ENCODE measurements around the gene ELMO3.
A peak's percentile ranks its signal among the peaks of the same experiment; 100 is the strongest.

Gene ELMO3

GRCh38 chr16:67164599-67165061 is 34.3 kb upstream of the ELMO3 start, which contains the start of gene HSF4:
Gene HSF4, plus strand, starts transcription at chr16:67164745. Its CDS starts 67 bp downstream, at chr16:67164812.
- no peak for DNase-seq (ENCODE audit: low read depth in 2 of 2)

- no peak for DNase-seq (ENCODE audit: low read depth in 2 of 2)
Measured at GRCh38 chr16:67165121-67166078, 33.5 kb upstream of the ELMO3 start.

GRCh38 chr16:67166110-67166547 is 32.8 kb upstream of the ELMO3 start:
- DNase-seq (ENCODE audit: low read depth in 2 of 2): no peak

GRCh38 chr16:67166598-67167168 is 32.2 kb upstream of the ELMO3 start:
- DNase-seq (ENCODE audit: low read depth in 2 of 2): no peak

GRCh38 chr16:67167588-67167987 is 31.3 kb upstream of the ELMO3 start:
- DNase-seq (ENCODE audit: low read depth in 2 of 2): no peak

GRCh38 chr16:67169011-67169451 is 29.9 kb upstream of the ELMO3 start:
- DNase-seq (ENCODE audit: low read depth in 2 of 2): no peak

GRCh38 chr16:67169642-67170167 is 29.2 kb upstream of the ELMO3 start:
- no peak for DNase-seq (ENCODE audit: low read depth in 2 of 2)

- peak in 1 of 2 donors; percentile 60 for DNase-seq (ENCODE audit: low read depth in 2 of 2)
Measured at GRCh38 chr16:67170168-67170948, 28.6 kb upstream of the ELMO3 start, which contains the start of gene NOL3. Gene NOL3, plus strand, starts transcription at chr16:67170538.

- no peak for DNase-seq (ENCODE audit: low read depth in 2 of 2)
Measured at GRCh38 chr16:67170949-67171649, 27.8 kb upstream of the ELMO3 start.

- DNase-seq (ENCODE audit: low read depth in 2 of 2): no peak
Measured at GRCh38 chr16:67173323-67173722, 25.6 kb upstream of the ELMO3 start.

- DNase-seq (ENCODE audit: low read depth in 2 of 2): no peak
Measured at GRCh38 chr16:67173808-67174705, 24.9 kb upstream of the ELMO3 start.

GRCh38 chr16:67174706-67175231 is 24.2 kb upstream of the ELMO3 start:
- no peak for DNase-seq (ENCODE audit: low read depth in 2 of 2)

GRCh38 chr16:67176662-67177061 is 22.3 kb upstream of the ELMO3 start:
- no peak for DNase-seq (ENCODE audit: low read depth in 2 of 2)

- DNase-seq (ENCODE audit: low read depth in 2 of 2): no peak
Measured at GRCh38 chr16:67177743-67178699, 20.9 kb upstream of the ELMO3 start.

GRCh38 chr16:67179421-67180080 is 19.4 kb upstream of the ELMO3 start:
- no peak for DNase-seq (ENCODE audit: low read depth in 2 of 2)

- no peak for DNase-seq (ENCODE audit: low read depth in 2 of 2)
Measured at GRCh38 chr16:67180166-67180565, 18.8 kb upstream of the ELMO3 start.

GRCh38 chr16:67181346-67181745 is 17.6 kb upstream of the ELMO3 start:
- no peak for DNase-seq (ENCODE audit: low read depth in 2 of 2)

GRCh38 chr16:67182288-67182687 is 16.6 kb upstream of the ELMO3 start:
- DNase-seq (ENCODE audit: low read depth in 2 of 2): no peak

All from stimulated activated CD4-positive, alpha-beta T cell treated with anti-CD3 and anti-CD28 coated beads, Interleukin-15, amount 100 ng/mL, for 48 hours (primary cell).